HEK293T (cell line): Measurements from ENCODE around the gene OR52H1.

Source experiments
- ARNT ChIP-seq: fragments of 450-650 bp; IDR thresholded peaks from 2 replicates; pipeline ENCODE4 v1.6.1; 2017; ENCODE audit warnings: mild to moderate bottlenecking
- FOXK2 ChIP-seq: fragments of 450-650 bp; IDR thresholded peaks from 2 replicates; pipeline ENCODE4 v1.6.1; 2016; ENCODE audit warnings: mild to moderate bottlenecking
- FOXM1 ChIP-seq: fragments of 450-650 bp; IDR thresholded peaks from 2 replicates; pipeline ENCODE4 v1.6.1; 2017; ENCODE audit warnings: mild to moderate bottlenecking, borderline replicate concordance
- NFRKB ChIP-seq: fragments of 450-650 bp; IDR thresholded peaks from 2 replicates; pipeline ENCODE4 v1.6.1; 2016; ENCODE audit warnings: mild to moderate bottlenecking, moderate library complexity
- SP1 ChIP-seq: fragments of 450-650 bp; IDR thresholded peaks from 2 replicates; pipeline ENCODE4 v1.6.1; 2017

DNA sequence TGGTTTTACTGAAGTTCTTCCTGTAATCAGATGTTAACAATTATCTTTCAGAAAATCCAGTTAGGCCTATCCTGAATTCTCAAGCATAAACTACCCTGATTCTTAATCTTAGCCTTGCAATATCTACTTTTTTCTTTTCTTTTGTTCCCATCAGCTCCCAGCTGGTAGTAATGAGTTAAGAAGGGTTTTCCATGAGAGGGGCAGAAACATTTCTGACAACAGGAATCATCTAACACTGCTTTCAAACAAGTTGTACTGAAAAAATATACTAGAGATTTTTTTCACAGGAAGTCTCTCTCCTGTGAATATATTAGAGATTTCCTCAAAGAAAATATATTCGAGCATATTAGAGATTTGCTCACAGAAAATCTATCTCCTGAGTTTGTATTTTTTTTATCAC is 44.8 kb upstream of the OR52H1 start:
- no peak for TF ChIP-seq SP1
- TF ChIP-seq ARNT: no peak
- no peak for TF ChIP-seq FOXM1
- TF ChIP-seq FOXK2: no peak
- TF ChIP-seq NFRKB: no peak
